NCI-H526 treated with DMSO at 0.1 percent for 48 hours (cell line): ENCODE results near the gene NUAK1.

ENCODE experiments used
- DNase-seq: peaks from one replicate; lab custom pipeline; 2025; lab: John Stamatoyannopoulos, UW

The NUAK1 gene

DNA sequence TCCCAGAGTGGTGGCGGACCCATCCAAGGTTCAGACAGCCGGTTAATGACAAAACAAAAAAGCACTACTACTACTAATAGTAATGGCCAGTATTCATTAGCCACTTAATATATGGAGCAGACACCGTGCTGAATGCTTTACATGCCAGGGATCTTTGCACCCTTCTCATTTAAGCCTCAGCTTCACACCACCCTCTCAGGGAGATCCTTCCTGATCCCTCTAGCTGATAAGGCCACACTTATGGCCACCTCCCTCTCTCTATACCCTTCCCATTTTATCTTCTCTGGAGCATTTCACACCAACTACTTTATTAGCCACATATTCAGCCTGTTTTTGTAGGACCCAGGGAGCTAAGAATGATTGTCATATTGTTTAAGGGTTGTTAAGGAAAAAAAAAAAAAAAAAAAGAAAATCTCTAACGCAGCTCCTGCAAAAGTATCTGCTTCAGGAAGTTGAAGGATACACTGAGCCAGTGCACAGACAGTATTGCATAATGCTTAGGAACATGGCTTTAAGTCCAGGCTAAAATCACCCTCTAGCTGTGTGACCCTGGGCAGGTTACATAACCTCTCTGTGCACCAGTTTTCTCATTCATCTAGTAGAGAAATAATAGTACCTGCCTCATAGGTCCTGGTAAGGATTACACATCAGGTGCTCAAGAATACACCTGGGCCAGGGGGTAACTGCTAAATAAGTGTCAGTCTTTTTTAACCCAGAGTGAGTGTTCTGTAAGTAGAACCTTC, 29.4 kb downstream of the NUAK1 start:
- no peak for DNase-seq

DNA sequence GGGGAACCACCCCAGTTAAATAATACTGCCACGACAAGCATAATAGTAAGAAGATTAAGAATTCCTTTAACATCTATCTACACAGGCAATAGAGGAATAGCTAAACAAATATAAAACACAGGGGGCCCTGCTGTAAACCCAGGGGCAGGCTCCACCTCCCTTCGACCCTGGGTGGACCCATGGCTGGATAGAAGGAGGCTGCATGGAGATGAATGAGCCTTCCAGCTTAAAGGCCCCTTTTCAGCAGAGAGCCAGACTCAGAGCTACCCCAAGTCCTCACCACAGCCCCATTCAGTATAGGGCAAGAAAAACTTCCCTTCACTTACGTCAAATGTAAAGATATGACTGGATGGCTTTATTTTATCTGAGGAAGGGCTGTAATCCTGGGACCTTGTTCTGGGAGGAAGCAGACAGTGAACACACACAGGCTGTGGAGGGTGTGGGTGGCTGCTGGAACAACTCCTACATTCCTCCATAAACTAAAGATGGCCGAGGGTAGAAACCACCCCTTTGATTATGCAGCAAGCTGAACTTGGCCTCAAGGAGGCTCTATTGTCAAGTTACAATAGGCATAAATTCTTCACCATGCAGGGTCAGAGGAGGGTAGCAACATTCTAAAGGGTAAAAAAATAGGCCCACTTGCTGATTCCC, 30.4 kb downstream of the NUAK1 start:
- DNase-seq: no peak

DNA sequence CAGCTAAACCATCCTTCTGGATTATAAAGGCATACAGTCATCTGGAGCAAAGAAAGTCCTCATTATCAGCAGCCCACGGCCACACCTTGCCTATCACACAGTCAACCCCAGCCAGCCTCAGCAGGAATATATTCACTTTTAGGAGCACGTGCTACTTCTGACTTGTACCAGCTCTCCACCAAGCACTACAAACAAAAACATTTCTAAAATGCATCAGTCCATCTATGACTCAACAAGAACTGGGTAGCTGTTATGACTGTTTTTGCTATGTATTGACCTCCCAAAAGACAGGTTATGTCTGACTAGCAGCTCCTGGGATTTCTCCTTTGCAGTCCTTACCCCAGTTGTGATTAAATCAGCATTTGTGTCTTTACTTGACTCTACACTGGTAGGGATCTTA, 31.2 kb downstream of the NUAK1 start:
- DNase-seq: no peak

DNA sequence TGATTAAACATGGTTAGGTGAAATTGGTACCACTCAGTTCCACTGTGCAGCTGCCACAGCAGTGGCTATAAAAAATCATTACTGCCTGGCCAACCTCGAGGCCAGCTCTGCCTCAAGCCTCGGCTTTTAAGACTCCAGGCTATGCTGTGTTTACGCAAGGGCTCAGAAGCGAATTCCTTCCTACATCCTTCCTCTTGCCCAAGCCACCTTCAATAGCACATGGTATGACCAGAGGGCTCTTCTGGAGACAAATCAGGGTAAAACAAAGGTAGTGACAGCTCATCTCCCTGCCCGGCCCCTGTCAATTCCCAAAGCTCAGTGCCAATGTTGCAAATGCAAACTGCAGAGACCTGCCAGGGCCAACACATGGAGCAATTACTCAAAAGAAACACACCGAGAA, 31.9 kb downstream of the NUAK1 start:
- no peak for DNase-seq

DNA sequence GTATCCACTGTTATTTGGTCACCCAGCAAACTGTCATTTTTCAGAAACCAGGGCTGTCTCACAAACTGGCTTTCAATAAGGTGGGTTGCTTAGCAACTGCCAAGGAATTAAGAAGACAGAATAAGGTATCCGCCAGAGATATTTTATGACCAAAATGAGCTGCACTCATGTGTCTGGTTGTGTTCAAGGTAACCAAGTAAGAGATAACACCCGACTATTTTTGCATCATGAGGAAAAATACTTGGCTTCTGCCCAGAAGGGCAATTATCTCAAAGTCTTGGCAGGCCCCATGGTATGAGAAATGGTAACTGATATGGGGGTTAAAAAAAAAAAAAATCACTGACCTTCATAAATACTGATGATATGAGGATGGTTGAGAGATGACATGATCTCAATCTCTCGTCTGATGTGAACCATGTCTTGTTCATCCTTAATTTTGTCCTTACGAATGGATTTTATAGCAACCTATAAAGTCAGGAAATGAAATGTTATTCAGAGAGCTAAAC, 32.6 kb downstream of the NUAK1 start:
- DNase-seq: no peak

DNA sequence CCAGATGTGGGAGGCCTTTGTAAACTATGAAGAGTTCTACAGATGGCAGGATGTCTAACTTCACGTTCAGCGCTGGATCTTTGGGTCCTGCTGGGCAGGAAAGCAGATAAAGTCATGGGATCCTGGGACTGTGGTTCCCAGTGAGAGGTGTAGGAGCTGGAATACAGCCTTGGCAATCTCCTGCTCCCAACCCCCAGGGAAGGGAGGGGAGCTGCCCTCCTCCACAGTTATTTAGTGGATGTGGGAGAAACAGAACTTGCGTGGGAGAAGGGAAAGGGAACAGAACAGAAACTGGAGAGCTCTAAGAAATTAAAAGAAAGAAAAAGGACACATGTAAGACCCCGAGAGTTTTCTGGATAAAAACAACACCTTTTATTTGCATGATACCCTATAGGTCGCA, 37.0 kb downstream of the NUAK1 start:
- DNase-seq: no peak

DNA sequence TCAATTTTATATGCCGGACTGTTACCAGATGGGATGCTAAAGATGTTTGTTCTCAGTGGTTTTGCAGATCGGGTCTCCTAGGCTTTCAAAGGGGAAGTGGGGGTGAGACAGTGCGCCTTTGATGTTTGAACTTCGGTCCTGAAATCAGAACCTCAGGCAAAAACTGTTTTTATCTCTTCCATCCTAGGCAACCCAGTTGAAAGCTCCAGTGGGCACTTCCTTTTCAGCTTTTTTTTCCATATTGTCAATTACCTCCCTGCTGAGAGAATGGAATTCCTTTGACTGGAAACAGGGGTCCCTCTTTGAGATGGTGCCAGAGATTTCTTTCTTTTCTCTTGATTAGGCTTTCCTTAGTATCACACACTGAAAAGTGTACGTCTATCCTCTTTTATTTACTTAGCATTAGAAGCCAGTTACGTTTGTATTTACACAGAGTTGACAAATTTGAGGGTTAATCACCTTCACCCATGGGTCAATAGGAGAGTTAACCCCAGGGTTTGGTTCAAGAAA, 40.0 kb downstream of the NUAK1 start:
- no peak for DNase-seq

DNA sequence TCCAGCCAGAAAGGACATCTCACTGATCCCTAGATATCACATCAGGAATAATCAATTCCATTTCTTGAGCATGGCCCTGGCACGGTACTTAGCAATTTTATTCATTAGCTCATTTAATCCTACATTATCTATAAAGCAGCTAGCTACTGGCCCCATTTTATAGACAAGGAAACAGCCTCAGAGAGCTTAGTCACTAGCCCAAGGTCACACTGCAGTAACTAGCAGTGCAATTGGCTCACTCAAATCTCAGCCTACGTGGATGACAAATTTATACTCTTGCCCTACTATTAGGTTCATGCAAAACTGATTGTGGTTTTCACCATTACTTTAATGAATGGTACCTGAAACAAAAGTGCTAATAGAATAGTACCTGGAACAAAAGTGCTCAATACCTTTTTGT, 41.7 kb downstream of the NUAK1 start:
- no peak for DNase-seq

DNA sequence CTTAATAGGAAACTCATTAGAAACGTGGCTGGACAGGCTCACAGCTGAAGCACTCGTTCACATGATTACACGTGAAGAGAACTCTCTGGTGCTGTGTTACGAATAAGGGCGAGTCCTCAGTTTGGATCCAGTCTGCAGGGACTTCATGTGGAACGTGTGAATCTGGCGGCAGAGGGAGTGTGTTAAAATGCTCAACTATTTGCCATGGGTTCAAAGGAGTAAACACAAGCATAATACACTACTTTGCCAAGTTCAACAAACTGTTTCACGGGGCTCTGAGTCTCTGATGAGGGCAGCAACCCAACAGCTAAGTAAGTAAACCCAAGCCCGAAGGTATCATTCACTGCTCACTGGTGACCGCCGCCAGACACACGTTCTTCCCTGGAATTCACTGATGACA, 42.4 kb downstream of the NUAK1 start:
- no peak for DNase-seq

DNA sequence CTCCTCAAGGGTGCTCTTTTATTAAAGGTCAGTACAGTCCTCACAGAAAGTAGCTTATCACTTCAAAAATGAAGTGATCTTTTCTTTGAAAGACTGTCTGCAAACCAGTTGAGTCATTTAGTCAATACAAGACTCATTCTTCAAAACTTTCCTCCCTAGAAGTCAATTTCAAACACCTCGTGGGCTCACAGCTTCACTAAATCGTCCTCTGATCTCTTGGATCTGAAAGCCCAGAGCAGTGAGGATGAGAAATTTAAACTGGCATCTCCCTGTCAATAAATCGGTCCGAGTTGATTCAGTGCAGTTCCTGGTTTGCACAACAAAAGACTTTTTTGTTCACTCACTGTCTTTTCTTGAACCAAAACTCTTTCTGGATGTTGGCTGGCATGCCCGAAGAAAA, 44.5 kb downstream of the NUAK1 start:
- DNase-seq: no peak

DNA sequence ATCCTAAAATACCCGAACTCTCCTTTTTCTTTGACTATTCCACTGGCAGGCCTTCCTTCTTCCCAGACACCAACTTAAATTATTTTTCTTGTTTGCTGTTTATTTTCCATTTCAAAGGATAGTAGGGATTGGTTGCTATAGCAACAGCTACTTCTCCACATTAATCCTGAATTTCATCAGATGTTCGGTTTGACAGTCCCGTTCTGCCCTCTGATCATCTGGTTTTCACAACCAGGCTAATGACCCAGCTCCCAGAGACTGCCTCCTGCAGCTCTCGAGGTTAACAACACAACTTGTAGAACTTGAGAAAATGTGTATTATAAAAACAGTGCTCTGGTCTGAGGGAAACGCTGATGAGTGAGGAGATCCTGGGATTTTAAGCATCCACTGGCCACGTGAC, 45.5 kb downstream of the NUAK1 start:
- DNase-seq: no peak

DNA sequence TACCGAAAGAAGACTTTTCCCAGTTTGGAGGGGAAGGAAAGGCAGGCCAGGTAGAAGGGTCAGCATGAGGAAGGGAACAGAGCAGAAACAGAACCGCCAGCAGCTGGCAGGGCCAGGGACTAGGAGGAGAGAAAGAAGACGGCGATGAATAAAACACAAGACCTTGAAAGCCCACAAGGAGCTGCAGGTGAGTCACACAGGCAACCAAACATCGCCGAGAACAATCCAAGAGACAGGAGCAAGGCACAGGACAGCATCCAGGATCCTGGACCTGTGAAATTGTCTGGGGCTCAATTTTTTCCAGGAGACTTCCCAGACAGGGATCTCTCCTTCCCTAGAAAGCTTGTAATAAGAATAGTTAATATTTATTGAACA, 47.3 kb downstream of the NUAK1 start:
- DNase-seq: no peak

DNA sequence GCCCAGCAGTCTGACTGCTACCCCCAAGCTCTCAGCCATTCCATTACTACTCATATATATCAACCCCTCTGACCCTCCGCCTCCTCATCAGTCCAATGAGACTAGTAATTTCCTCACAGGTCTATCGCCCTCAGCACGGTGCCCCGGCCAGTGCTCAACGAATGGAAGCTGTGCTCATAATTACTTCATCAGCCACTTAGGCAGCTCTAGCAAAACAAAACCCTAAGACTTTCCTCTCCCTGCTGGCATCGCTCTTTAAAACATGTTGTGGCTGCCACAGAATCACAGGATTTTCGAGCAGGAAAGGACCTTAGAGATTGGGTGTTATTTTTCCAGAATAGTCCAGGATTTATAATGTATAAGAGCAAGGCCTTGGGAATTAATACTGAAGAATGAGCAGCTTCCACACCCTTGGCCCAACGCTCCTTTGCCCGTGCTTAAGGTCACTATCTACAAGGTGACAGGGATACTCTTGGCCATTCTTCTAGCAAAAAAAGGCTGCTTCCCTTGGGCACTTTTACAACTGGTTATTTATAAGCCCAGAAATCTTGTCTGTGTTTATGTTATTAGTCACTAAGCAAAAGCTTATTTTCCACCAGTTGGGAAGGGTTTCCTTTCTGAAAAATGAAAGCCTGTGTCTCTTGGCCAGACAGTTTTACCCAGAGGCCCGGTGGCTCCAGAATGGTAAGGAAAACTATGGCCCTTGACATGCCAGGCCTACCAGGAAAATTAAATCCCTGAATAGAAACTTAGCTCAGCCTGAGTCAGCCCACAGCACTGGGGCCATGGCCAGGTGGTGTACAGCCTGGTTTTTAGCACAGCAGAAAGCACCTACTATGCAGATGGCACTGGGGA, 47.9 kb downstream of the NUAK1 start:
- no peak for DNase-seq

DNA sequence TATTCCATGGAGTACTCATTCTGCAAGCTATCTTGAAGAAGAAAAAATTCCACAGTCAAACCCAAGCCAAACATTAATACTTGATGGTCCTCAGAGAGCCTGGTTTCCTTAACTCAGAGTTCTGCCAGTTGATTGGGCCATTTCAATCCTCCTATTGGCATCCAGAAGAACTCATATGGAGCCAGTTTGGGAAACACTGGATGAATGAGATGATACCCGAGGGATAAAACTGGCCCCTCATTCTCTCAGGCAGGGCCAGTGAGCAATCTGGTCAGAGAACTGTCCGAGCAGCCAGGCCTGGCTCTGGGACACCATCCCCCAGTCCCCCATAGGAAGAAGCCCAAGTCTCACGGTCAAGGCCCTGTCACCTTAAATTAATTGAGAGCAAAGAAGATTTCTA, 48.8 kb downstream of the NUAK1 start:
- no peak for DNase-seq

DNA sequence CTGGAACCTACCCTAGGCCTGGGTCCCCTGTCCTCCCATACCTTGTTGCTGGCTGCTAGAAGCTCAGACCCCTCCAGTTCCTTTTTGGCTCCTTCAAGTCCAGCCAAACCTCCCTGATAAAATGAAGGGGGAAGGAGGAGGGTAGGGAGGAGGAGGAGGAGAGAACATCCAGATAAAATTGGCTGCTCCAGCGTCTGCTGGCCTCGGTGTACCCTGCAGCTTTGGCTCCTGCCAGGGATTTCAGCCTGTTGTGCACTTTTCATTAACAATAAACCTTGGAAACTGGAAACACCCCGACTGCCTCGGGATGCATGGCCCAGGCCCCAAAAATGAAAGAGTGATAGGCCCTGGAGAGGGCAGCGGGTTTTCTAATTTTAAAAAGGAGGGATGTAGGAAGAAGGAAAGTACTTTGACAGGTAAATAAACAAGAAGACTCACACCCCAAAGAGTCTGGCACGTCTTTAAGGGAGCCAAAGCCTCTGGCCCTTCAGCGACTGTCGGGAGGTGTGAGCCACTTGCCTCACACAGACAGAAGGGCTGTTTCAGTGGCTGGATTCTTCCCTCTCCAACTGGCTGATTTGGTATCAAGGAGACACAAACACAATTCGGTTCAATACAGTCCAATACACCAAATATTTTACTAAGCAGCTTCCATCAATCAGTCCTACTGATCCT, 49.8 kb downstream of the NUAK1 start:
- DNase-seq: no peak

DNA sequence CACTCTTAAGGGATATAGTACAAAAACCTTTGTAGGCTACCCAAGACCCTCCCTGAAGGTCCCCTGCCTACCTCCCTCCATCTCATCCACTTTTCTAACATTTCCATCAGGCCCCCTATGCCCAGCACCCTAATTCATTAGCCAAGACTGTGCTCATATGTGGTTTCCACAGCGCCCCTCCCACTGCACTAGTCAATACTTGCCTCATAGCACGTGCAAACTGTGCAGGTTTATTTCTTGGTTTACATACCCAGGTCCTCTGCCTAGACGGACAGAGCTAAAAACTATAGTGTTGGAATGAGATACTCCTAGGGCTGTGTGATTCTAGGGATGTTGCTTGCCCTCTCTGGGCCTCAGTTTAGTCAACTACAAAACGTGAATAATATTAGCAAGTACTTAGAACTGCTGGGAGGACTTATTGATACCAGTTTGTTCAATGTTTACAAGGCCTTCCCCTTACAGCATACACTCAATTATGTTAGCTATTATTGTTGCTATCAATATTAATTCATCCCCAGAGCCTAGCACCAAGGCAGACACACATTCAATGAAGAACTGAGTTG, 50.4 kb downstream of the NUAK1 start:
- DNase-seq: no peak

DNA sequence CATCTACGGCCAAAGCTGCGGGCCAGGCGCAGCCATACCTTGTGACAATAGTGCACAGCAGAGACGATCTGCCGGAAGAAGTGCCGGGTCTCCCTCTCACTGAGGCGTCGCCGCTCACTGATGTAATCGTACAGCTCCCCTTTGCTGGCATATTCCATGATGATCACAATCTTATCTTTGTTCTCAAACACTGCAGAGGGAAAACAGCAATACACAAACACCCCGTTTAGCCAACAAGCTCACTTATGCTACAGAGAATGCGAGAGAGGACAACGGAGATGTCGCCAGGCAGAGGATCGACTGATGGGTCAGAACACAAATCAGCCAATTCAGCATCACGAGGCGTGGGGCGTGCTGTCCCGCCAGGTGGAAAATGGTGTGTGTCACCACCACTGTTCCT, 52.1 kb downstream of the NUAK1 start:
- DNase-seq: no peak

DNA sequence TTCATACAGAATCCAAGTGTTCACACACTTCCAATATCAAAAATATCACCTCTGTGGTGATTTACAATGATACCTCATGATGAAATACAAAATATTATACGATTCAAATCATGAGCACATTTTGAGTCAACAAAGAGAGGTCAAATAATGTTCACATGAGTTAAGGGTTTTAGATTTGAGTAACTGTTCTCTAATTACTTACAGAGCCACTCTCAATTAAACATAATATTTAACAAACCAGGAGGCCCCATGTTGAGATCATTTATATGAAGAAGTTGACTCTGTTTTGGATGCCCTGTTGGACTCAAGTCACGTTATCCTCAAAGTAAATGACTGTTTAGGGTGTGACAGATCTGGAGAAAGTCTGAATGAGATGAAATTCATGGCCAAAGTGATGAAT, 53.5 kb downstream of the NUAK1 start:
- DNase-seq: no peak

DNA sequence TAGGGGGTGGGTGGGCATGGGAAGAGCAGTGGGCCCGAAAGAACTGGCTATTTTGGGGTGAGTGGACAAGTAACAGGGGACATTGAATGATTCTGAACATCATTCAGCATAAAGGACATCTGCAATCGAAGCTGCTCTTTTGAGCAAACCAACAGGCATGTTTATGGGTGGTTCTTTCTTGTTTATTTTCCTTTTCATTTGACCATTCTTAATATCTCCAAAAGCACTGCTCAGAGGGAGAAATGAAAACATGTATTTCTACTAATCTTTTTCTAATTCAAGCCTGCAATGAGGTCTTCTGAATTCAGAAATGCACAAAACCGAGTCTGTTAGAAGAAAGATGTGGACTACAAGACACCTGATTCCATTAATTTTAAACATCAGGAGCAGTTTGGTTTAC, 54.0 kb downstream of the NUAK1 start:
- DNase-seq: no peak

DNA sequence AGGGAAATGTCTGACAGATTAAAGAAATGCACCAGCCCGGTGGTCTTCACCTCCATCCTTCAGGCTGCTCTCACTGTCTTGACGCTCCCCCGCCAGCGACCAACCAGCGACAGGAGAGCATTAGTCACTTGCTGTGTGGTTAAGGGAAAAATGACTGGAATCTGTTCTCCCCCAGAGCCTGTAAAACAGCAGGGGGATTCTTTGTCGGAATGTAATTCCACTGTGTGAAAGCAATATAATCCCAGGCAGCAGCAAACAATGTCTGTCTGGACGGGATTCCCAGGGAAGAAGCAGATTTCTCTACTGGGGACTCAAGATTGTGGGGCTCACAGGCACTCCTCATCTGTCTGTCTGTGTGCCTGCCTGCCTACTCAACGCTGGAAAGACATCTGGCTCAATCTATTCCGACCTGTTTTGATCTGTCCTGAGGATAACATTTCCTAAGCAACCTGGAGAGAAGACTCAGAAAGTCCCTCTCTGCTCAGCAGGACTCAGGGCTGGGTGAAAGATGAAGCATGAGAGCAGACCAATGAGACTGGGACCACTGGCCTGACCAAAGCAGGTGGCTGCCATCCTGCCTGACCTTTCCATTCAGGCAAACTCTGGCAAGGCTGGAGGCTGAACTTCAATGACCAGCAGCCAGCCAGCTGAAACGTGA, 54.6 kb downstream of the NUAK1 start:
- no peak for DNase-seq
